Breast epithelium (tissue), 4 donors: ENCODE measurements around the gene EGLN1. TPM values are rescaled to one million over a fixed set of nuclear protein-coding genes. Genes with fewer than 3 reads are reported as not detected.
"Not testable (repeated sequence)": the region's sequence is repeated elsewhere in the genome, so short reads cannot be mapped to it uniquely, and the experiment has no call there.

Source experiments
- DNase-seq, 2 donors: peaks; one replicate each; pipeline ENCODE4 v3.0.0-alpha.2; 2019; ENCODE audit warnings: low spot score in 2 of 2
- H3K27ac ChIP-seq, 2 donors: fragments of 200-600 bp; sonication (generic) in 1 of 2; one replicate each; pipeline ENCODE4 v1.5.1; 2016 to 2019; ENCODE audit warnings: mild to moderate bottlenecking in 1 of 2
- H3K27me3 ChIP-seq, 2 donors: fragments of 200-600 bp; sonication (generic) in 1 of 2; one replicate each; pipeline versions ENCODE4 v1.5.1 to v1.6.0; 2017 to 2019; ENCODE audit warnings: control low read depth in 1 of 2, mild to moderate bottlenecking in 1 of 2
- H3K36me3 ChIP-seq: fragments of 200-600 bp; one replicate; pipeline ENCODE4 v1.5.1; 2019
- H3K4me1 ChIP-seq, 2 donors: fragments of 200-600 bp; sonication (generic); one replicate each; pipeline ENCODE4 v1.5.1; 2016 to 2019; ENCODE audit warnings: control low read depth in 1 of 2
- H3K4me3 ChIP-seq, 3 donors: fragments of 200-600 bp; sonication (generic); 1 replicate in 2 of 3; 2 replicates in 1 of 3; pipeline ENCODE4 v1.5.1; 2016 to 2019; ENCODE audit warnings: mild to moderate bottlenecking in 3 of 3, moderate library complexity in 2 of 3
- H3K9me3 ChIP-seq, 2 donors: fragments of 200-600 bp; sonication (generic) in 1 of 2; one replicate each; pipeline ENCODE4 v1.5.1; 2016 to 2019; ENCODE audit warnings: control low read depth in 1 of 2
- CTCF ChIP-seq, 3 donors: fragments of 450-650 bp; IDR thresholded peaks; one replicate each; pipeline ENCODE4 v1.5.1; 2016 to 2017; ENCODE audit warnings: antibody characterized with exemption in 3 of 3, mild to moderate bottlenecking in 3 of 3, moderate library complexity in 3 of 3
- POLR2A ChIP-seq: fragments of 450-650 bp; IDR thresholded peaks from one replicate; pipeline ENCODE4 v1.6.1; 2016; ENCODE audit warnings: antibody characterized with exemption, mild to moderate bottlenecking, moderate library complexity
- POLR2AphosphoS5 ChIP-seq, 3 donors: sonication (generic); formaldehyde crosslinking; IDR thresholded peaks; one replicate each; pipeline ENCODE4 v1.6.1; 2017; ENCODE audit warnings: antibody characterized with exemption in 3 of 3
- intact Hi-C: fragments of 100-400 bp; cut with DNase I; formaldehyde crosslinking; loops from one replicate; pipeline ENCODE4 v1.15.1; 2023; ENCODE audit warnings: low total_unique reads
- total RNA-seq, 3 donors: library from RNA; depleted of rRNA; stranded (reverse); fragments of >200 nt; gene quantifications; one replicate each; pipeline ENCODE4 v1.1.0, GENCODE V29; 2016

Gene EGLN1
- total RNA-seq, 3 donors from 2014 or later, result 33.8 to 45.6 (median 38.1) TPM

GRCh38 chr1:231460614-231461013 is 38.5 kb upstream of the EGLN1 start:
- intact Hi-C loops, result no loop called here
- H3K36me3 ChIP-seq, result no peaks in the 10 kb centered on the region
- H3K4me1 ChIP-seq, result no peaks in the 10 kb centered on the region
- H3K4me3 ChIP-seq, result no peak overlapping the region
- peaks cover 3 to 5% of the 10 kb centered on the region in 2 donors for H3K9me3 ChIP-seq
- H3K27me3 ChIP-seq, result no peaks in the 10 kb centered on the region
- TF ChIP-seq POLR2A (no peak), CTCF (IDR thresholded peaks at IDR 0.05) (no peak), POLR2AphosphoS5 (IDR thresholded peaks at IDR 0.05) (no peak)
- no peak for DNase-seq
- H3K27ac ChIP-seq, result no peak overlapping the region

GRCh38 chr1:231459438-231459837 is 37.4 kb upstream of the EGLN1 start:
- H3K27me3 ChIP-seq, DNase-seq, H3K27ac ChIP-seq, H3K9me3 ChIP-seq, H3K4me3 ChIP-seq, H3K36me3 ChIP-seq, H3K4me1 ChIP-seq: not testable (repeated sequence)
- intact Hi-C loops, result loop anchor here (5.0 kb wide), 1 partner anchor 1433 kb away; no protein-coding TSS in a partner anchor

- intact Hi-C loops, result loop anchor here (5.0 kb wide), 1 partner anchor 1434 kb away; no protein-coding TSS in a partner anchor
- not testable (repeated sequence) for H3K9me3 ChIP-seq, DNase-seq, H3K27me3 ChIP-seq, H3K27ac ChIP-seq, H3K4me3 ChIP-seq, H3K4me1 ChIP-seq, H3K36me3 ChIP-seq
Observed at GRCh38 chr1:231457956-231458355, 35.9 kb upstream of the EGLN1 start.

- intact Hi-C loops, H3K9me3 ChIP-seq, DNase-seq, H3K36me3 ChIP-seq, H3K4me3 ChIP-seq, H3K4me1 ChIP-seq, H3K27ac ChIP-seq, H3K27me3 ChIP-seq: not testable (repeated sequence)
Observed at GRCh38 chr1:231454133-231454532, 32.0 kb upstream of the EGLN1 start.

GRCh38 chr1:231446138-231446537 is 24.1 kb upstream of the EGLN1 start:
- TF ChIP-seq POLR2AphosphoS5 (IDR thresholded peaks at IDR 0.05) (no peak), POLR2A (no peak), CTCF (IDR thresholded peaks at IDR 0.05) (no peak)
- no peak overlapping the region for H3K4me3 ChIP-seq
- H3K4me1 ChIP-seq, result no peaks in the 10 kb centered on the region
- H3K36me3 ChIP-seq, result no peaks in the 10 kb centered on the region
- H3K9me3 ChIP-seq, result peaks cover 0 to 5% of the 10 kb centered on the region in 2 donors
- no peak for DNase-seq
- no peak overlapping the region for H3K27ac ChIP-seq
- intact Hi-C loops, result no loop called here
- H3K27me3 ChIP-seq, result no peaks in the 10 kb centered on the region

- H3K36me3 ChIP-seq, result no peaks in the 10 kb centered on the region
- DNase-seq, result no peak
- H3K27me3 ChIP-seq, result no peaks in the 10 kb centered on the region
- no peak overlapping the region for H3K4me3 ChIP-seq
- H3K4me1 ChIP-seq, result no peaks in the 10 kb centered on the region
- H3K9me3 ChIP-seq, result peaks cover 0 to 5% of the 10 kb centered on the region in 2 donors
- TF ChIP-seq POLR2AphosphoS5 (IDR thresholded peaks at IDR 0.05) (no peak), POLR2A (no peak), CTCF (IDR thresholded peaks at IDR 0.05) (no peak)
- intact Hi-C loops, result no loop called here
- H3K27ac ChIP-seq, result no peak overlapping the region
Observed at GRCh38 chr1:231444059-231444458, 22.0 kb upstream of the EGLN1 start.

- no peaks in the 10 kb centered on the region for H3K27me3 ChIP-seq
- intact Hi-C loops, result no loop called here
- TF ChIP-seq POLR2A, result no peak
- no peak for TF ChIP-seq CTCF (IDR thresholded peaks at IDR 0.05)
- TF ChIP-seq POLR2AphosphoS5 (IDR thresholded peaks at IDR 0.05), result no peak
- no peak for DNase-seq
- H3K9me3 ChIP-seq, result peaks cover 0 to 5% of the 10 kb centered on the region in 2 donors
- no peak overlapping the region for H3K27ac ChIP-seq
- H3K4me1 ChIP-seq, result no peaks in the 10 kb centered on the region
- H3K36me3 ChIP-seq, result no peaks in the 10 kb centered on the region
- H3K4me3 ChIP-seq, result no peak overlapping the region
Observed at GRCh38 chr1:231443363-231443762, 21.3 kb upstream of the EGLN1 start.
